GM18858 (cell line): ENCODE measurements around the gene SLC20A1.
"Not testable (repeated sequence)": the region's sequence is repeated elsewhere in the genome, so short reads cannot be mapped to it uniquely, and the experiment has no call there.

Experiments used
- ATAC-seq: cut with Tn5 transposase; IDR thresholded peaks from one replicate; pipeline ENCODE4 v1.9.1; 2021; ENCODE audit not compliant: unreplicated experiment

The SLC20A1 gene

DNA sequence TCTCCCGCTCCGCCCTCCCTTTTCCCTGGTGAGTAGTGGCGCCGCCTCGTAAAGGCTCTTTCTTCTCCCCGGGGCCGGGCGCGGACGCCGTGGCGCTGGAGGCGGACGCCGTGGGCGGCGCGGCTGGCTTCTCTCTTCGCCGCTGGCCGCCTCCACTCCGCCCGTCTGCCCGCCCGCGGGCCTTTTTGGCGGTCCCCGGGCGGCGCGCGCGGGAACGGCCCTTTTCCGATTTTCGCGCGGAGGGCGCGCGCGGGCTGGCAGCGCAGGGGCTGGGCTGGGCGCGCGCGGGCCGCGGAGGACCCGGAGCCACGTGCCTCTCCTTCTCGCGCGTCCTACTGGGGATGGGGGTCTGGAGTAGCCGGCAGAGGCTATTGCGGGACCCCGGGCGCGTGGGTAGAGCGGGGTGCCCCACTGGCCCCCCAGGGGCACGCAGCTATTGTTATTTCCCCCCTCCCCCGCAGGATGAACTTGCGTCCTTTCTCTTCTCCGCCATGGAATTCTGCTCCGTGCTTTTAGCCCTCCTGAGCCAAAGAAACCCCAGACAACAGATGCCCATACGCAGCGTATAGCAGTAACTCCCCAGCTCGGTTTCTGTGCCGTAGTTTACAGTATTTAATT, 472 bp downstream of the SLC20A1 start:
- no peak for ATAC-seq

- ATAC-seq = no peak
Observed at GRCh38 chr2:112646791-112647689, 1.3 kb downstream of the SLC20A1 start.

DNA sequence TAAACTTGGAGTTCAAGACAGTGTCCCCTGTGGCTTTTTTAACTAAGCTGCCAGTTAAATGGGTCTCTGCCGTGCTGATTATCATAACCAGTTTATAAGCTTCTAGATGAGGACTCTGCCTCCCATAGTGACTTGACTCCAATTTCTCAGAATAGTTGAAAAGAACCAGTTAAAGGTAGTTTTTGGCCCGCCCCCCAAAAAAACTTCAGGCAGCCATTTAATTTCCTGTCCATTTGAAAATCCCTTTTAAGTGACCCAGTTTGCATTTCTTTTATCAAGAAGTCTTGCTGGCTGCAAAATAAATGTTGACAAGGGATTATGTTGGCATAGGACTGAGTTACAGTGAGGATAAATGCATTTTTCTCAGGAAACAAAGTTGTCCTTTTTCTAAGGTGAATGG, 2.3 kb downstream of the SLC20A1 start:
- ATAC-seq = no peak

GRCh38 chr2:112656679-112657078, 10.9 kb downstream of the SLC20A1 start:
- no peak for ATAC-seq

DNA sequence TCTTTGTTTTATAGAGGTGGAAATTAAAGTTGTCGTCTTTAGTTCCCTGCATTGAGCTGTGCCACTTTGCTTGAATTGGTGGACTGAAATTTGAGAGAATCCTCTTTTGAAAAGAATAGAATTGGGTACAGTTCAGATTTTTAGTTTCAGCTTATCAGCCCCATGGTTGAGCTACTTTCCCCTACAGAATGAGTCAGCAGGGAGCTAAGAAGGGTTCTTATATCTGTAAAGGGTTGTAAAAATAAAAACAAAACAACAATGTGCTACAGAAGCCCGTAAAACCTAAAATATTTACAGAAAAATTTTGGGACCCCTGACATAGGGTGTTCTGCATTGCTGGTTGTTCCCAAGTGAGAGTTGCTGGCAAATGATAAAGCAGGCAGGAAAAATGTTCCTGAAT, 12.6 kb downstream of the SLC20A1 start:
- ATAC-seq = no peak

DNA sequence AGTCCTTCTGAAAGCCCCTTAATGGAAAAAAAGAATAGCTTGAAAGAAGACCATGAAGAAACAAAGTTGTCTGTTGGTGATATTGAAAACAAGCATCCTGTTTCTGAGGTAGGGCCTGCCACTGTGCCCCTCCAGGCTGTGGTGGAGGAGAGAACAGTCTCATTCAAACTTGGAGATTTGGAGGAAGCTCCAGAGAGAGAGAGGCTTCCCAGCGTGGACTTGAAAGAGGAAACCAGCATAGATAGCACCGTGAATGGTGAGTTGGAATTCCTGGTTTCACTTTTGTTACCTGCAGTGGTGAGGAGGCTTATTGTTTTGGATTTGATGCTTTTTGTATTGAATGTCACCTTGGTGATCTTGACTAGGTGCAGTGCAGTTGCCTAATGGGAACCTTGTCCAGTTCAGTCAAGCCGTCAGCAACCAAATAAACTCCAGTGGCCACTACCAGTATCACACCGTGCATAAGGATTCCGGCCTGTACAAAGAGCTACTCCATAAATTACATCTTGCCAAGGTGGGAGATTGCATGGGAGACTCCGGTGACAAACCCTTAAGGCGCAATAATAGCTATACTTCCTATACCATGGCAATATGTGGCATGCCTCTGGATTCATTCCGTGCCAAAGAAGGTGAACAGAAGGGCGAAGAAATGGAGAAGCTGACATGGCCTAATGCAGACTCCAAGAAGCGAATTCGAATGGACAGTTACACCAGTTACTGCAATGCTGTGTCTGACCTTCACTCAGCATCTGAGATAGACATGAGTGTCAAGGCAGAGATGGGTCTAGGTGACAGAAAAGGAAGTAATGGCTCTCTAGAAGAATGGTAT, 13.3 kb downstream of the SLC20A1 start:
- no peak for ATAC-seq

DNA sequence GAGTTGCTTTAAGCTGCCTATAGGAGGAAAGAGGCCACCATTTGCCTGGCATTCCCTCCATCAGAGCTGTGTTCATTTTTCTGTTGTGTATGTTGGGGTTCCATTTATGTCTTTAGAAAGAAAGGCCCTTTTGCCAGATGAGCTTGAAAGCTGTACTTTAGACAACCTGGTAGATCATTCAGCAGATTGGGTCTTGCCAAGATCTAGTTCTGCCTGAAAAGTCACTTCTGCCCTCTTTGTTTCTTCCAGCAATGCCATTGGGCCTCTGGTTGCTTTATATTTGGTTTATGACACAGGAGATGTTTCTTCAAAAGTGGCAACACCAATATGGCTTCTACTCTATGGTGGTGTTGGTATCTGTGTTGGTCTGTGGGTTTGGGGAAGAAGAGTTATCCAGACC, 14.4 kb downstream of the SLC20A1 start:
- no peak for ATAC-seq

GRCh38 chr2:112661656-112662305, 16.0 kb downstream of the SLC20A1 start:
- ATAC-seq = no peak

GRCh38 chr2:112662704-112663103, 17.0 kb downstream of the SLC20A1 start:
- ATAC-seq = no peak

DNA sequence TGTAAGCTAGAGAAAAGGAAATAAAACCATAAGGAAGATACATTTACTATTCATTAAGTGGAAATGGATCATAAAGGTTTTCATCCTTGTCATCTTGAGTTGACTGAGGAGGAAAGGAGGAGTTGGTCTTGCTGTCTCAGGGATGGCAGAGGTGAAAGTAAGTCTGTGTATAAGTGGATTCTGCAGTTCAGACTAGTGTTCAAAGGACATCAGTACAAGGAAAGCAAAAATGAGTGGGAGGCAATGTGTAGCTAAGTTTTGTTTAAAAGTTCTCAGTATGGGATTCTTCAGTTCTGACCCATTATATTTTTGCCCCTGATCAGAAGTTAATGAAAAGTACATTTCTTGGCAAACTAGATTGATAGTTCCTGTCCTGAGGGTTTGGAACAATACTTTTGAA, 18.9 kb downstream of the SLC20A1 start:
- no peak for ATAC-seq

- ATAC-seq = no peak
Observed at GRCh38 chr2:112665113-112665780, 19.5 kb downstream of the SLC20A1 start.

DNA sequence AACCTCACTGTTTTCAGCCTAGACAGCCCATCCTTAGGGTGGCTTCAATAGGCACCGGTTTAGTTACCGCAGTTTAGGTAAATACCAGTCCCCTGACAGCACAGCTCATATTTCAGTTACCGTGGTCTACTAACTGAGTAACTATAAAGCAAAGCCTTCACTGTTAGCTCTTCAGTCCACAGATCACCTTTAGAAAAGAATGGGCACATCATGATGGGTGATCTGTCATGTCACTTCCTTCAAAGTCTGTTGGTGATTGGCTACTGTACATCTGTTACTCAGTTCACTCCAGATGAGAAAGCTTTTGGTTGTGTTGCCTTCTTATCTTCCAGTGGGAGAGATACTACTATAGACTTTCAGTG, 21.0 kb downstream of the SLC20A1 start:
- ATAC-seq = no peak

DNA sequence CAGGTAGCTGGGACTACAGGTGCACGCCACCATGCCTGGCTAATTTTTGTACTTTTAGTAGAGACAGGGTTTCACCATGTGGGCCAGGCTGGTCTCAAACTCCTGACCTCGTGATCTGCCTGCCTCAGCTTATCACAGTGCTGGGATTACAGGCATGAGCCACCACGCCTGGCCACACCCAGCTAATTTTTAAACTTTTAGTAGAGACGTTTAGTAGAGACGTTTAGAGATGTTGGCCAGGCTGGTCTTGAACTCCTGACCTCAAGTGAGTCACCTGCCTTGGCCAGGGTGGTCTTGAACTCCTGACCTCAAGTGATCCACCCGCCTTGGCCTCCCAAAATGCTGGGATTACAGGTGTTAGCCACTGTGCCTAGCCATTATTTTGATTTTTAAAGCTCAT, 21.8 kb downstream of the SLC20A1 start:
- ATAC-seq = not testable (repeated sequence)

- ATAC-seq = no peak
Observed at GRCh38 chr2:112669667-112670066, 23.9 kb downstream of the SLC20A1 start.

GRCh38 chr2:112670252-112671022, 24.7 kb downstream of the SLC20A1 start:
- no peak for ATAC-seq

DNA sequence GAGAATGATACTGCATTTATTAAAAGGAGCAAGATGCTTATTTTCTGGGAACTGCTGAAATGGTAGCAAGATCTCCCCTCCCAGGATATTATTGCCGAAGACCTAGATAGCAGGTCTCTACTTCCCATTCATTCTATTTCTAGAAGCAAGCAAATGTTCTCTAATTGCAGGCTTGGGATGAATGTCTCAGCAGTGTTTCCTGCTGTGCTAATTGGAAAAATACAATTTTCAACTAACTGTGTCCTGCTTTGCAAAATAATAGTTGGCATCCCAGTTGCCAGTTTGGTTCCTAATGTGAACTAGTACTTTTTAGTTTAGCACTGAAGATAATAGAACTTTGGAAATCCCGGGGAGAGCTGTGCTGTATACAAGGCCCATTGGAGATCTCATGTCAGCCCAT, 26.1 kb downstream of the SLC20A1 start:
- ATAC-seq = no peak

DNA sequence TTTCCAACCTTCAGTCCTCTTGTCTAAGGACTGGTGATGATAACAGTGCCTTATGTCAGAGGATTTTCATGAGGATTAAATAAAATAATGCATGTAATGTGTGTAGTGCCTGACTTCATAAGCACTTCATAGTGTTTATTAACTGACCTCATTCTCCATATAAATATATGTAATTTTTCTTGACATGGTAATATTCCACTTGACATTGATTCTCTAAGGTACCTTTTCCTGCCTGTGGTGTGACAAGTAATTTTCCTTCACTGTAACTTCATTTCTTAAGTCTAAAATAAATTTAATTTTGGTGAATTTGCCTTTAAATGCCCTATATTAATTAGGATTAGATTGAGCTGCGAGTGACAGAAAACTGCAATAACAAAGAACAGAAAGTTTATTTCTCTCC, 27.3 kb downstream of the SLC20A1 start:
- ATAC-seq = no peak

GRCh38 chr2:112674229-112674628, 28.5 kb downstream of the SLC20A1 start:
- ATAC-seq = no peak

DNA sequence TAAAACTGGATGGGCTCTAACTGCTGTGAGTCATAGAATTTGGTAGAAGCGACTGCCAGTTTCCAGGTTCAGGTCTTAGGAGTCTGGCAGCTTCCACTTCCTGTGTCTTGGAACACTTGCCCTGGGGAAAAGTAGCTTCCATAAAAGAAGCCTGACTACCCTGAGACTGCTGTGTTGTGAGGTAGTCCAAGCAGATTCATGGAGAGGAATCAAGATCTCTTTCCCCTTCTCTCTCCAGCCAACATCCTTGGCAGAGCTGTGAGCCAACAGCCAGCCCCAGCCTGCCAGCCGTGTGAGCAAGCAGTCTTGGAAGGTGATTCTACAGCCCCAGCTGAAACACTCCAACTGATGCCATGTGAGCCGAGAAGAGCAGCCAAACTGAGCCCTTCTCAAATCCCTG, 33.7 kb downstream of the SLC20A1 start:
- ATAC-seq = no peak

DNA sequence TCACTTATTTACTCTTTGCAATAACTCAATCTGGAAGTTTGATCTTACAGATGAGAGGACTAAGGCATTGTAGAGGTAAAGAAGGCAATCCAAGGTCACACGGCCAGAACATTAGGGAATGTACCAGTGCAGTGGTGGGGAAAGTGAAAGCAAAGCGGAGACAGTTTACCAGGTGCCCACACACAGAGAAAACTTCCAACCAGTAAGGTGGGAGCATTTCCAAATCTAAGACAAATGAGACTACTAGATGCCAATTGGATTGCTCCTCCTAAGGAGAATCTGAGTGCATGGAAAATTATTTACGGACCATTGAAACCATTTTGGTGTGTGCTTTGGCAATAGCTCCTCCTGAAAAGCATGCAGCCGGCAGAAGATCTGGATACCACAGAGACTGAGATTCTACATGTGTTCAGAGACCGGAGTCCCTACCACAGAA, 34.9 kb downstream of the SLC20A1 start:
- no peak for ATAC-seq
